ENCODE results near the gene PPP1R13B. TPM values are rescaled to one million over a fixed set of nuclear protein-coding genes. Genes with fewer than 3 reads are reported as not detected.

Gene PPP1R13B
- total RNA-seq, 6 experiments from 2014 or later, result 5.1 to 6.2 (median 5.5) TPM

GRCh38 chr14:103685276-103686211 lies 161.8 kb downstream of the PPP1R13B start:
- no peak overlapping the region; the same call in 1 of the 2 replicates for H3K27ac Mint-ChIP-seq
- no peak for TF ChIP-seq CTCF (IDR thresholded peaks at IDR 0.05)
- H3K4me1 Mint-ChIP-seq (ENCODE audit: low read depth), result peaks cover 11% of the 10 kb centered on the region
- H3K27me3 Mint-ChIP-seq (ENCODE audit: insufficient read depth), result peaks cover 5% of the 10 kb centered on the region
- no peak overlapping the region for H3K4me3 Mint-ChIP-seq
- H3K36me3 Mint-ChIP-seq (ENCODE audit: low read depth), result peaks cover 28% of the 10 kb centered on the region; the same call in 1 of the 2 replicates
- DNase-seq, result no peak
- H3K9me3 Mint-ChIP-seq, result no peaks in the 10 kb centered on the region

- Mint-ChIP-seq H3K27me3 (ENCODE audit: insufficient read depth) (peaks cover 5% of the 10 kb centered on the region), H3K4me1 (ENCODE audit: low read depth) (peaks cover 11% of the 10 kb centered on the region), H3K9me3 (no peaks in the 10 kb centered on the region), H3K36me3 (ENCODE audit: low read depth) (peaks cover 27% of the 10 kb centered on the region; the same call in 1 of the 2 replicates), H3K4me3 (no peak overlapping the region), H3K27ac (no peak overlapping the region)
- no peak for TF ChIP-seq CTCF (IDR thresholded peaks at IDR 0.05)
- no peak for DNase-seq
Measured at GRCh38 chr14:103684871-103685270, 162.5 kb downstream of the PPP1R13B start.

DNA sequence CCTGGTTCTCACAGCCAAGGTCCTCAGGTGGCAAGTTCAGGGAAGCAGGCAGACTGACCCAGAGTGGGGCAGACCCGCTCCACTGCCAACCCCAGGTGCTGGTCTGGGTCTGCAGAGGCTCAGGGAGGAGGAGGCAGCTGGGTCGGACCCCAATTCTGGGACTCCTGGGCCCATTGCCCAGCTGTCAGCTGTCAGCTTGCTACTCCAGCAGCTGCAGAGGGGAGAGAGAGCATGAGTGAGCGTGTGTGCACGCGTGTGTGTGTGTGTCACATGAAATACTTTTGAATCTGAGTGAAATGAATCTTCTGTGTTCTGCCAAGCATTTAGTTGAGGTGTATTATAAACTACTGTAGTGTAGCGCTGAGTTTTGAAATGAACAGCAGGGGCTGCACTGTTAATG lies 162.9 kb downstream of the PPP1R13B start:
- H3K36me3 Mint-ChIP-seq (ENCODE audit: low read depth), result peaks cover 29% of the 10 kb centered on the region; the same call in 1 of the 2 replicates
- H3K27ac Mint-ChIP-seq, result no peak overlapping the region
- no peak for TF ChIP-seq CTCF (IDR thresholded peaks at IDR 0.05)
- no peaks in the 10 kb centered on the region for H3K9me3 Mint-ChIP-seq
- no peak overlapping the region for H3K4me3 Mint-ChIP-seq
- peaks cover 5% of the 10 kb centered on the region for H3K27me3 Mint-ChIP-seq (ENCODE audit: insufficient read depth)
- peaks cover 9% of the 10 kb centered on the region for H3K4me1 Mint-ChIP-seq (ENCODE audit: low read depth)
- no peak for DNase-seq

Other genes with a start within 250 kb of the PPP1R13B start
- 100 to 1,000 TPM; 179 to 204 (median 189) TPM for gene KLC1, start 218.4 kb downstream of the PPP1R13B start, total RNA-seq (2021; fragmentation: NEBNext Ultra II Directional; extraction: Animal tissue kit (Norgen Biotek cat#: 25700))
- gene XRCC3, start 132.1 kb downstream of the PPP1R13B start, total RNA-seq (2021; fragmentation: NEBNext Ultra II Directional; extraction: Animal tissue kit (Norgen Biotek cat#: 25700)), result 10 to 100 TPM in 5 of 6 experiments, 1 to 10 TPM in 1; 7.3 to 15.7 (median 13.4) TPM
- gene ZFYVE21, start 131.8 kb downstream of the PPP1R13B start, total RNA-seq (2021; fragmentation: NEBNext Ultra II Directional; extraction: Animal tissue kit (Norgen Biotek cat#: 25700)), result 10 to 100 TPM; 40.9 to 47.7 (median 42.1) TPM
- not detected for gene TDRD9, start 80.9 kb upstream of the PPP1R13B start, total RNA-seq (2021; fragmentation: NEBNext Ultra II Directional; extraction: Animal tissue kit (Norgen Biotek cat#: 25700))
- not detected for gene RD3L, start 95.0 kb upstream of the PPP1R13B start, total RNA-seq (2021; fragmentation: NEBNext Ultra II Directional; extraction: Animal tissue kit (Norgen Biotek cat#: 25700))
- gene ASPG, start 238.1 kb upstream of the PPP1R13B start, total RNA-seq (2021; fragmentation: NEBNext Ultra II Directional; extraction: Animal tissue kit (Norgen Biotek cat#: 25700)), result not detected